ENCODE data around the gene HRH2. TPM values are rescaled to one million over a fixed set of nuclear protein-coding genes. Genes with fewer than 3 reads are reported as not detected.

Gene HRH2, protein sequence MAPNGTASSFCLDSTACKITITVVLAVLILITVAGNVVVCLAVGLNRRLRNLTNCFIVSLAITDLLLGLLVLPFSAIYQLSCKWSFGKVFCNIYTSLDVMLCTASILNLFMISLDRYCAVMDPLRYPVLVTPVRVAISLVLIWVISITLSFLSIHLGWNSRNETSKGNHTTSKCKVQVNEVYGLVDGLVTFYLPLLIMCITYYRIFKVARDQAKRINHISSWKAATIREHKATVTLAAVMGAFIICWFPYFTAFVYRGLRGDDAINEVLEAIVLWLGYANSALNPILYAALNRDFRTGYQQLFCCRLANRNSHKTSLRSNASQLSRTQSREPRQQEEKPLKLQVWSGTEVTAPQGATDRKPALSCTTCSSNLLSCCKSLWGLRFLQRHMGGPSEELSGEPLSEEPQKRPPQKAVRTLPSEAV
- 1.0 and 1.4 TPM in 2 replicates for polyA plus RNA-seq (2013)

DNA sequence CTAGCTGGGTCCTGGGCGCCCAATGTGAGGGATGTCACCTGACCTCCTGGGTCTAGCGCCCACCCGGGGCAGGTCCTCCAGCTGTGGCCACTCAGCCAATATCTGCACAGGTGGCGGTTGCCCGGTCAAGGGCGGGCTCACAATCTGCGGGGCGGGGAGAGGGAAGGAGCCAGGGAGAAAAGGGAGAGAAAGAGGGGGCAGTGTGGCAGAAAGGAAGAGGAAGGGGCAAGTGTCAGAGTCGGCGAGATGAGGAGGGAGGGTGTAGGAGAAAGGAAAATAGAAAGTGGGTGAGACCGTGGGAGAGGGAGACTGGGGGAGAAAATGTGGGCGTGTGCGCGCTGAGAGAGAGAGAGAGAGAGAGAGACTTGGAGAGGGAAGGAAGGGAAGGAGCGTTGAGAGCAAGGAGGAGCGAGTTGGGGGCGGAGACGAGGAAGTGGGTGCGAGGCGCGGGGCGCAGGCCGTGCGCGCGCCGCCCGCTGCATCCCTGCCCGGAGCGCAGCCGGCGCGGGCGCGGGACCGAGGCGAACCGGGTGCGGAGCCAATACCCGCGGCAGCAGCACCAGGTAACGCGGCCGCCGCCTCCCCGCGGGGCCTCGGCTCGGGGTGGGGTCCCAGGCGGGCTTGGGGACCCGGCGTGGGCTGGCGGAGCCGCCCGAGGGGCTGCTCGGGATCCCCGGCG is at the start of gene HRH2:
TSS of gene HRH2 (plus strand) at position 479 of the 679 bp plus-strand sequence. CDS start 25,163 bp downstream, outside the sequence.
- H4K91ac ChIP-seq (ENCODE audit: low read depth, low read length), result no peak within 1 kb of the TSS
- WGBS (ENCODE audit: extremely low coverage, insufficient coverage, insufficient read length), result no CpG with 5 or more reads among the region's 58 CpGs
- no peaks in the 10 kb centered on the region for H3K36me3 ChIP-seq (ENCODE audit: control insufficient read depth in 1 of 2, insufficient read depth in 2 of 2, low read length in 2 of 2)

DNA sequence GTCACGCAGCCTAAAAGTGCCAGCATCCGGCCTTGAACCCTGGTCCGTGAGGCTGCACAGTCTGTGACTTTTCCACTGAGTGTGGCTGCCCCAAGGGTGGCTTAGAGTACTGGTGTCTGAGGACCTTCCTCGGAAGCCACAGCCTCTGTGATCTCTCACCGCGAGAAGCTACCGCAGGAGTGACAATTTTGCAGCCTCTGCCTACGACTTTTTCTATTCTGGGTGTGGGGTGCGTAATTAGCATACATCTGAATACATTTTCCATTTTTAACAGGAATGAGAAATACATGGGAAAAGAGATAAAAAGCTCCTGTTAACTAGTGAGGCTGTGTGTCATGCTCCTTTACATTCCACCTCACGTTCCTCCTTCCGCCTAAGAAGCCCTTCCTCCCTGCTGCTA is 48.3 kb upstream of the HRH2 start:
- Histone ChIP-seq H3K4me1 (ENCODE audit: control insufficient read depth in 1 of 2, insufficient read depth in 2 of 2, low read length in 2 of 2) (no peaks in the 10 kb centered on the region), H3K79me1 (ENCODE audit: low read length) (no peaks in the 10 kb centered on the region), H3K9me3 (ENCODE audit: insufficient read depth, low read depth, low read length) (peaks cover 4% of the 10 kb centered on the region), H3K4me3 (ENCODE audit: low read depth, low read length) (no peak overlapping the region), H3K23ac (ENCODE audit: low read length) (no peak overlapping the region), H2AK5ac (ENCODE audit: low read length) (no peak overlapping the region), H3K9ac (ENCODE audit: low read length) (no peak overlapping the region), H4K12ac (ENCODE audit: low read depth, low read length) (no peak overlapping the region), H2BK120ac (ENCODE audit: insufficient read depth, low read length, poor library complexity) (no peak overlapping the region), H3K36me3 (ENCODE audit: control insufficient read depth in 1 of 2, insufficient read depth in 2 of 2, low read length in 2 of 2) (no peaks in the 10 kb centered on the region), H3K18ac (ENCODE audit: low read length) (no peak overlapping the region), H3K27me3 (ENCODE audit: insufficient read depth, low read length) (no peaks in the 10 kb centered on the region), H3K4me2 (ENCODE audit: low read length) (no peak overlapping the region), H4K8ac (ENCODE audit: low read depth, low read length) (no peak overlapping the region), H3K79me2 (ENCODE audit: control insufficient read depth, insufficient read depth, low read length, poor library complexity) (no peaks in the 10 kb centered on the region), H2AFZ (ENCODE audit: insufficient read depth, low read length, poor library complexity) (no peak overlapping the region), H4K91ac (ENCODE audit: low read depth, low read length) (no peak overlapping the region), H3K4ac (ENCODE audit: low read depth, low read length) (no peak overlapping the region), H3K27ac (ENCODE audit: low read depth, low read length) (no peak overlapping the region), H2BK5ac (ENCODE audit: low read depth, low read length, poor library complexity) (no peak overlapping the region), H3K14ac (ENCODE audit: low read length) (no peak overlapping the region), H2BK12ac (ENCODE audit: low read length) (no peak overlapping the region)
- no CpG with 5 or more reads among the region's 11 CpGs for WGBS (ENCODE audit: extremely low coverage, insufficient coverage, insufficient read length)
- no peak for DNase-seq

More for the DNA sequence above, at the start of gene HRH2:
- no peak within 1 kb of the TSS for H3K18ac ChIP-seq (ENCODE audit: low read length)
- H2BK5ac ChIP-seq (ENCODE audit: low read depth, low read length, poor library complexity), result no peak within 1 kb of the TSS
- H4K12ac ChIP-seq (ENCODE audit: low read depth, low read length), result no peak within 1 kb of the TSS
- DNase-seq, result peak in 1 of 2 donors; percentile 4
- no peak within 1 kb of the TSS for H2AK5ac ChIP-seq (ENCODE audit: low read length)
- peak within 1 kb of the TSS; percentile 25 for H3K9ac ChIP-seq (ENCODE audit: low read length)
- H3K14ac ChIP-seq (ENCODE audit: low read length), result peak within 1 kb of the TSS; percentile 11
- no peaks in the 10 kb centered on the region for H3K79me2 ChIP-seq (ENCODE audit: control insufficient read depth, insufficient read depth, low read length, poor library complexity)
- H3K9me3 ChIP-seq (ENCODE audit: insufficient read depth, low read depth, low read length), result peaks cover 4% of the 10 kb centered on the region
- peak within 1 kb of the TSS; percentile 17 for H4K8ac ChIP-seq (ENCODE audit: low read depth, low read length)
- peaks cover 9 to 12% of the 10 kb centered on the region in 2 experiments for H3K4me1 ChIP-seq (ENCODE audit: control insufficient read depth in 1 of 2, insufficient read depth in 2 of 2, low read length in 2 of 2)
- H3K4me2 ChIP-seq (ENCODE audit: low read length), result peak within 1 kb of the TSS; percentile 94
- no peak within 1 kb of the TSS for H2BK120ac ChIP-seq (ENCODE audit: insufficient read depth, low read length, poor library complexity)
- H3K79me1 ChIP-seq (ENCODE audit: low read length), result no peaks in the 10 kb centered on the region
- peak within 1 kb of the TSS; percentile 67 for H2AFZ ChIP-seq (ENCODE audit: insufficient read depth, low read length, poor library complexity)
- H3K27ac ChIP-seq (ENCODE audit: low read depth, low read length), result no peak within 1 kb of the TSS
- peak within 1 kb of the TSS; percentile 72 for H3K4me3 ChIP-seq (ENCODE audit: low read depth, low read length)
- H3K23ac ChIP-seq (ENCODE audit: low read length), result no peak within 1 kb of the TSS
- H3K27me3 ChIP-seq (ENCODE audit: insufficient read depth, low read length), result peaks cover 8% of the 10 kb centered on the region
- no peak within 1 kb of the TSS for H3K4ac ChIP-seq (ENCODE audit: low read depth, low read length)
- no peak within 1 kb of the TSS for H2BK12ac ChIP-seq (ENCODE audit: low read length)

DNA sequence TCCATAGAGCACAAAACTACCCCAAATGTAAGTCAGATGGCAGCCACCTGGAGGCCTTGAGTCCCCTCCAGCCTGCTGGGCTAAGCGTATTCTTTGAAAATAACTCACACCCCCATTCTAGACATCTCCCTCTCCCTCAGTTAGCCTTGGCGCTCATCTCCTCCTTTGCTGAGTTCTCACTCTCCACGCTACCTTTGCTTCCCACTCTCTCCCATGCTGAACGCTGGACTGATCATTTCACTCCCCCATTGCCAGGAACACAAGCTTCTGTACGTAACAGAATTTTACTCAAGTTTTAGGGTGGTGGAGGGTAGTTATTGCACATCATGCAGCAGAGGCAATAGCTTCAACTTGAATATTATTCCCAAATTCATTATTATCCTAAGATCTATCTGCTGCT is 47.5 kb upstream of the HRH2 start:
- Histone ChIP-seq H3K18ac (ENCODE audit: low read length) (no peak overlapping the region), H3K27me3 (ENCODE audit: insufficient read depth, low read length) (no peaks in the 10 kb centered on the region), H3K9ac (ENCODE audit: low read length) (no peak overlapping the region), H3K14ac (ENCODE audit: low read length) (no peak overlapping the region), H3K79me2 (ENCODE audit: control insufficient read depth, insufficient read depth, low read length, poor library complexity) (no peaks in the 10 kb centered on the region), H3K4me2 (ENCODE audit: low read length) (no peak overlapping the region), H3K4me1 (ENCODE audit: control insufficient read depth in 1 of 2, insufficient read depth in 2 of 2, low read length in 2 of 2) (no peaks in the 10 kb centered on the region), H3K79me1 (ENCODE audit: low read length) (no peaks in the 10 kb centered on the region), H2BK12ac (ENCODE audit: low read length) (no peak overlapping the region), H2BK5ac (ENCODE audit: low read depth, low read length, poor library complexity) (no peak overlapping the region), H4K91ac (ENCODE audit: low read depth, low read length) (no peak overlapping the region), H2AFZ (ENCODE audit: insufficient read depth, low read length, poor library complexity) (no peak overlapping the region), H4K12ac (ENCODE audit: low read depth, low read length) (no peak overlapping the region), H3K23ac (ENCODE audit: low read length) (no peak overlapping the region), H3K9me3 (ENCODE audit: insufficient read depth, low read depth, low read length) (peaks cover 4% of the 10 kb centered on the region), H3K4me3 (ENCODE audit: low read depth, low read length) (no peak overlapping the region), H3K4ac (ENCODE audit: low read depth, low read length) (no peak overlapping the region), H2BK120ac (ENCODE audit: insufficient read depth, low read length, poor library complexity) (no peak overlapping the region), H4K8ac (ENCODE audit: low read depth, low read length) (no peak overlapping the region), H3K27ac (ENCODE audit: low read depth, low read length) (no peak overlapping the region), H2AK5ac (ENCODE audit: low read length) (no peak overlapping the region), H3K36me3 (ENCODE audit: control insufficient read depth in 1 of 2, insufficient read depth in 2 of 2, low read length in 2 of 2) (no peaks in the 10 kb centered on the region)
- no peak for DNase-seq
- no CpG with 5 or more reads among the region's 5 CpGs for WGBS (ENCODE audit: extremely low coverage, insufficient coverage, insufficient read length)

DNA sequence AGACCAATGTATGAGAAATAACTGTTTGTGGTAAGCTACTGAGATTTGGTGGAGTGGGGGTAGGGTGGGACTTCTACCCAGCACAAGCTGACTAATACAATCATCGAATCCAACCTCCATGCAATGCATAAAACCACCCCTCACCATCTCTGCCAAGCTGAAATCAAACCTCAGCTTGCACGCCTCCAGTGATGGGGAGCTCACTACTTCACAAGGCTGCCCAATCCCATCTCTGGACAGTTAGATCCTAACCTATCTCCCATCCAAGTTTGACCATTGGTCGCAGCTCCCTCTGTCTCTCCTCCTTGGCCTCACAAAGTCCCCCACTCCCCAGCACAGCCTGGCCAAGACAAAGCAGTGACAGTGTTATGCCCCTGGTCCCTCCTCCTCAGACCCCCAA is 47.0 kb upstream of the HRH2 start:
- WGBS (ENCODE audit: extremely low coverage, insufficient coverage, insufficient read length), result no CpG with 5 or more reads among the region's 3 CpGs
- Histone ChIP-seq H3K79me1 (ENCODE audit: low read length) (no peaks in the 10 kb centered on the region), H3K9ac (ENCODE audit: low read length) (no peak overlapping the region), H4K91ac (ENCODE audit: low read depth, low read length) (no peak overlapping the region), H3K4me1 (ENCODE audit: control insufficient read depth in 1 of 2, insufficient read depth in 2 of 2, low read length in 2 of 2) (no peaks in the 10 kb centered on the region), H3K4ac (ENCODE audit: low read depth, low read length) (no peak overlapping the region), H2AK5ac (ENCODE audit: low read length) (no peak overlapping the region), H4K8ac (ENCODE audit: low read depth, low read length) (no peak overlapping the region), H3K27ac (ENCODE audit: low read depth, low read length) (no peak overlapping the region), H2BK120ac (ENCODE audit: insufficient read depth, low read length, poor library complexity) (no peak overlapping the region), H2AFZ (ENCODE audit: insufficient read depth, low read length, poor library complexity) (no peak overlapping the region), H4K12ac (ENCODE audit: low read depth, low read length) (no peak overlapping the region), H2BK5ac (ENCODE audit: low read depth, low read length, poor library complexity) (no peak overlapping the region), H3K18ac (ENCODE audit: low read length) (no peak overlapping the region), H2BK12ac (ENCODE audit: low read length) (no peak overlapping the region), H3K79me2 (ENCODE audit: control insufficient read depth, insufficient read depth, low read length, poor library complexity) (no peaks in the 10 kb centered on the region), H3K14ac (ENCODE audit: low read length) (no peak overlapping the region), H3K4me3 (ENCODE audit: low read depth, low read length) (no peak overlapping the region), H3K27me3 (ENCODE audit: insufficient read depth, low read length) (no peaks in the 10 kb centered on the region), H3K36me3 (ENCODE audit: control insufficient read depth in 1 of 2, insufficient read depth in 2 of 2, low read length in 2 of 2) (no peaks in the 10 kb centered on the region), H3K4me2 (ENCODE audit: low read length) (no peak overlapping the region), H3K23ac (ENCODE audit: low read length) (no peak overlapping the region), H3K9me3 (ENCODE audit: insufficient read depth, low read depth, low read length) (peaks cover 3% of the 10 kb centered on the region)
- DNase-seq, result no peak
